Right ventricle myocardium inferior (tissue), 1 donor: ENCODE data around the gene TYR. TPM values are rescaled to one million over a fixed set of nuclear protein-coding genes. Genes with fewer than 3 reads are reported as not detected.
A peak's percentile ranks its signal among the peaks of the same experiment; 100 is the strongest.
"Not testable (repeated sequence)": the region's sequence is repeated elsewhere in the genome, so short reads cannot be mapped to it uniquely, and the experiment has no call there.

Source experiments
- ATAC-seq: fragments of 200-7000 bp; cut with Tn5 transposase; one replicate; pipeline ENCODE4 v1.9.1; 2020; ENCODE audit warnings: mild to moderate bottlenecking, moderate library complexity
- DNase-seq: peaks from one replicate; pipeline ENCODE4 v3.0.0; 2021; ENCODE audit errors: missing footprints
- intact Hi-C: fragments of 100-400 bp; cut with DNase I; formaldehyde crosslinking; loops from one replicate; pipeline ENCODE4 v1.11.0; 2022
- total RNA-seq: library from RNA; stranded (reverse); fragmentation: NEBNext Ultra II Directional; extraction: Animal tissue kit (Norgen Biotek cat#: 25700); gene quantifications from one replicate; pipeline ENCODE4 v1.2.1, GENCODE V29; 2021
- donor health status: DM: no; HTN: yes; CAD: no; lungs with severe emphysema.

Gene TYR
- total RNA-seq, 1 donor from 2014 or later: not detected

DNA sequence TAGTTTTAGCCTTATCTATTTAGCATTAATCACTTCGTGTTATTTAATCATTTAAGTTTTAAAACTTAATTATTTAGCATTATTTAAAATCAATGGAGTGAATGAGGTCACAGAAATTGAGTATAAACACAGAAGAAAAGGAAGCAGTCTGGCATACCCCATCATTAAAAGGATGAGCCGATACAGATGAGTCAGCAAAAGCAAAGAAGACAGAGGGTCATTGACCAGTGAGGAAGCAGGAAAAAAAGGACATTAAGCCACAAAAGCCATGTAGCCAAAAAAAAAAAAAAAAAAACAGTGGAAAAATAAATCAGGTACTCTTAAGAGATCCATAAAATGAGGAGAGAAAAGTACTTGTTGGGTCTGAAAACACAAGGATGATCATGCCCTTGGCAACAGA, 71.5 kb downstream of the TYR start:
- DNase-seq: no peak
- intact Hi-C loops: no loop called here
- no peak for ATAC-seq

DNA sequence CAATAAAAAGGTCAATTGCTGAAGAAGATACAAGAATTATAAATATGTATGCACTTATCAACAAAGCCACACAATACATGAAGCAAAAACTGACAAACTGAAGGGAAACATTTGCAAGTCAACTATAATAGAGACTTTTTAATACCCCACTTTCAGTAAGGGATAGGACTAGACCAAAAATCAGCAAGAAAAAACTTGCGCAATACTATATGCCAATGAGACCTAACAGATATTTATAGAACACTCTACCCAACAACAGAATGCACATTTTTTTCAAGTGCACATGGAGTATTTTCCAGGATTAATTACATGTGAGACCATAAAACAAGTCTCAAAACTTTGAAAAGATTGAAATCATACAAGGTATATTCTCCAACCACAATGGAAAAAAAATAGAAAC, 83.8 kb downstream of the TYR start:
- ATAC-seq, intact Hi-C loops, DNase-seq: not testable (repeated sequence)

DNA sequence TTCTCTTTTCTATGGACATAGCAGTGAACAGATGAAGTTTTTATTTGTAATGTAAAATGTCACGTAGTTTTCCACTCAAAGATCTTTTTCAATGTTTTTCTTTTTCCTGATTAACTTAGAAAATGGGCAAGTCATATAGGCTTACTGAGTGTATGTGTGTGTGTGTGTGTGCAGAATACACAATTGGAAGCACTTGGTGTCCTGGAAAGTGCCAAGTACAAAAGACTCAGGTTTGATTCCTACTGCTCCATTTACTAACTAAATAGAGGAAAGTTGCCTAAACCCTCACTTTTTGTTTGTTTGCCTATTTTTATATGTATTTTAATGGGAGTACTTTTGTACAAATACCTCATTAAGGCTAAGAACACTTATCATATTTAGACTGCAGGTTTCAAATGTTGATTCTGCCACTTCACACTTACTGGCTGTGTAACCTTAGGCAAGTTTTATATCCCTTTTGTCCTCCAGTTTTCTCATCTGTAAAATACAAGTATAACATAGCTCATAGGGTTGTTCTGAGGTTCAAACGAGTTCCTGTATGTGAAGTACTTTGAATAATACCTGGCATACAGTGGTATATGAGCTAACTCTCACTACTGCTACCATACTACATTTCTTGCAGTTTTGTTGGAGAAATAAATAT, 90.1 kb downstream of the TYR start:
- no peak for ATAC-seq
- intact Hi-C loops: no loop called here
- no peak for DNase-seq

DNA sequence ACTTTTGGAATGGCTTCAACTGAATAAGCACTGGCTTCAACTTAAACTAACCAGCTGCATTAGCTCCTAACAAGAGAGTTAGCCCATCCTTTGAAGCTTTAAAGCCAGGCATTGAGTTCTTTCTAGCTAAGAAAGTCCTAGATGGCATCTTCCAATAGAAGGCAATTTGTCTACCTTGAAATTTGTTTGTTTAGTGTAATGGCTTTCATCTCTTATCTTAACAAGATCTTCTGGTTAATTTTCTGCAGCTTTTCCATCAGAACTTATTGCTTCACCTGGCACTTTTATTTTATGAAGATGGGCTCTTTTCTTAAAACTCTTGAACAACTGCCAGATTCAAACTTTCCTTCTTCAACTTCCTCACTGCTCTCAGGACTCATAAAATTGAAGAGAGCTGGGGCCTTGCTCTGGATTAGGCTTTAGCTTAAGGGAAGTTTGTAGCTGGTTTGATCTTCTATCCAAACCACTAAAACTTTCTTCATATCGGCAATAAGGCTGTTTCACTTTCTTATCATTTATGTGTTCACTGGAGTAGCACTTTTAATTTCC, 94.9 kb downstream of the TYR start:
- intact Hi-C loops, ATAC-seq, DNase-seq: not testable (repeated sequence)

DNA sequence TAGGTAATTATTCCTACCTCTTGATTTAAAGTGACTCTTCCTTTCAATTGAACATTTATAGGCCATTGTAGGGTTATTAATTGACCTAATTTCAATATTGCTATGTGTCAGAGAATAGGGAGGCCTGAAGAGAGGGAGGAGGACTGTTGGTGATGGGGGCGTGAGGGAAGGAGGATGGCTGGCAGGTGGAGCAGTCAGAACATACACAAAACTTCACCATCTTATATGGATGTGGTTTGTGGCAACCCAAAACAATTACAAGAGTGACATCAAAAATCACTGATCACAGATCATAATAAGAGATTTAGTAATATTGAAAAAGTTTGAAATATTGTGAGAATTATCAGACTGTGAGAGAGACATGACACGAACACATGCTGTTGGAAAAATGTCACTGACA, 95.5 kb downstream of the TYR start:
- intact Hi-C loops, DNase-seq, ATAC-seq: not testable (repeated sequence)

DNA sequence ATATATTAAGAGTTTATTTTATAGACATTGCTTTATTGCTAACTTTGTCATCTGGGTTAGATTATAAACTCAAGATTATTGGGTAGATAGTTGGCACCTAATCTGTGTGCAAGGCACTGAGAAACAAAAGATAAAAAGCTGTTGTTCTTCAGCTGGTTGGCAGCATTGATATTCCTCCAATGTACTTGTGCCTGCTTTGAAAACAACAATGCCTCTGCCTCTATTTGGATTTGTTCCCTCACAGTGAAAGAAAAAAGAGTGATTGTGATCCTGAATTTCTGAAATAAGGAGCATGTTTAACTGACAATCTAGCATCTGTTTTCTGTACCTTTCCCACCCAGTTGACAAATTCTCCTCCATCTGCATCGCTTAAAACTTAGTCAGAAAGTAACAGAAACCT, 98.3 kb downstream of the TYR start:
- ATAC-seq: no peak
- intact Hi-C loops: no loop called here
- DNase-seq: no peak

DNA sequence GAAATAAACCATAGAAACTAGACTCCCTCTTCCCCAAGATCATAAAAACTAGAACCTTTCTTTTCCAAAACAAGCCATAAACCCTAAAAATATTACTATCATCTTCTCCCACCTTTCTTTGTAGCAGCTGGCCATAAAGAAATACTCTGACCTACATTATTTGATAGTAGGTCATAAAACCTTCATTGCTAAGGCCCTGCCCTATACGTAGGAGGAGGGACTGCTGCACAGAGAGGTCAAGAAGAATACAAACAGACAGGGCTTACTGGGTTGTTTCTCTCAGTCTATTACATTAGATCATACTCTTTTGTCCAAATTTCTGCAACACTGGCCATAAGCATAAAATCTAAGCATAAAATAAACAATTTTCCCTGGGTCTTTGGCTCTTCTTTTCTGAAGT, 101.5 kb downstream of the TYR start:
- intact Hi-C loops: no loop called here
- ATAC-seq (no peak), DNase-seq (no peak)

DNA sequence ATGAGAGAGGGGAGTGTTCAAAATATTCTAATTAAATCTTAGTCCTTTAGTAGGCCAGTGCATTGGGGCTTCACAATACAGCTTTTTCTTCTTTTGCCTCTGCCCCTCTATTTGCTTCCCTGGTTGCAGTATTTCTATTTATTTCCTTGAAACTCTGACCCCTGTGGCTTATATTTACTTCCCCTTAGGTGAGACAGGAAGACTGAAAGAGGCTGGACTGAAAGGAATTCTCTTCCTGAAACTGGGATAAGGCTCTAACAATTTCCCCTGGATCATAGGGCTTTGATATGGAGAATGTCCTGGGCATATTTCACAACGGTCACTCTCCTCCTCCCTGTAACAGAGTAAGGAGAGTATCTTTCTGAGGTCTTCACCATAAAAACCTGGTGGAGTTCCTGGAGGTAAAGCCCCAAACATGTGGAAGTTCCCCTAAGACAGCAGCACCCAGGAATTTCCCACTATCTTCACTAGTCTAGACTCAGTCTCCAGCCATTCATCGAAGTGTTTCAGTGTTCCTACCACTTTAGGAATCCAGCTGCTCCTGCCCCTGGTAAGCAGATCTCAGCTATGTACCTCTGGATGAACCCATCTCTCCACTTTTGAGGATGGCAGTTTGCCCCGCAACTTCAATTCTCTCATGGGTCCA, 103.5 kb downstream of the TYR start:
- intact Hi-C loops, ATAC-seq, DNase-seq: not testable (repeated sequence)

DNA sequence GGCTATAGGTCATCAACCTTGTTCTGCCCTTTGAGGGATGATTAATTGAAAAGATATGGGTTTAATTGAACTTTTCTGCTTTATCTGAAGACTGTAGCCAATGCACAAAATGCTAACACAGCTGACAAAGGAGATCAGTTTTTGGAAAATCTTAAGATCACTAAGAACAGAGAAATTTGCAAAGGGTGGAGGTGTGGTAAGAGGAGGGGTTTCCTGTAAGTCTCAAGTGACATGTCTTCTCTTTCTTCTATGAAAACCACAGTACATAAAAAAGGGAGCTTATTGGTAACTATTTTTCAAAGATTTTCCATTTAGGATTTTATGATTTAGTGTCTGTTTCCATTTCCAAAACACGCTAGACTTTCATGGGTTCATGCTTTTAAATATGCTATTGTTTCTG, 108.9 kb downstream of the TYR start:
- DNase-seq, intact Hi-C loops, ATAC-seq: not testable (repeated sequence)

DNA sequence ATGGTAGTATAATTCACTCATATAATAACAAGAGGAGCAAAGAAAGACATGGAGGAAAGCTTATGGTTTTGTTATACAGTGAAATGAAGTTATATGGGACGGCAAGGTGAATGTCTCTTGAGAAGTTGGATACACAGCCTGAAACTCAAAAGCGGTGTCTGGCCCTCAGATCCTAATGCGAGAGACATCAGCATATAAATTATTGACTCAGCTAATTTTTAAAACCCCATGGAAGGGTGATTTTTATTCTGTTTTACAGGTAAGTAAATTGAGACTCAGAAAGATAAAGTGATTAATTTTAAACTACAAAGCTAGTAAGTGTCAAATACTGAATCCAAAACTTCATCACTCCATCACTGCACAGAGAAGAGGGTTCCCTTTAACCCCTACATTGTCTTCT, 110.3 kb downstream of the TYR start:
- intact Hi-C loops, ATAC-seq, DNase-seq: not testable (repeated sequence)

DNA sequence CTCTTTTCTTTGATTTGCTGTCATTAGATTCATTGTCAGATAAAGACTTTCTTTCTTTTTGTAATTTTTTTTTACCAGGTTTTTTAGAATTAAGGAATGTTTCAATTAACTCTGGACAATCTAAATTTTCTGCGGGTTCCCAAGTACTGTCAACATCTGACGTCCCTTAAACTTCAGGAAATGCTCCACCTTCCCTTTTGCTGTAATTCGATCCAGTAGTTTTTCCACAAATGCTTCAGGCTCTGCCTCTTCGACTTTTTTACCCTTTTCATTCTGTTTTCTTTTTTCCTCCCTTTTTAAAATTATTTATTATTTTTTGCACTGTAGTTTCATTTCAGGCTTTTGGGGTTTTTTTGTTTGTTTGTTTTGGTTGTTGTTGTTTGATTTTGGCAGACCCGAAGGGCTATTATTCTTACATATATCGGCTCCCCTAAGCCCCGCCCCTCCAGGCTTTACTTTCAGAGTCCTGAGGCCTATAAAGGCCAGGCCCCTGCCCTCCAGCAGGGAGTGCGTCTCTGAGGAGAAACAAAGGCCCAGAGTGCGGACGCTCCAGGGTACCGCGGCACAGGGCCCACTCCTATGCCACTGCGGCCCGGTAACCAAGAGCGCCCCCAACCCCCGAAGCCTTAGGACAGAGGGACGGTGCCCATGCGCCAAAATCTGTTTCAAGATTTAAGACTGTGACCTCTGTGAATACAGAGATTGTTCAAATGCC, 116.4 kb downstream of the TYR start:
- intact Hi-C loops: no loop called here
- DNase-seq: peak; percentile 44
- ATAC-seq: peak; percentile 16

DNA sequence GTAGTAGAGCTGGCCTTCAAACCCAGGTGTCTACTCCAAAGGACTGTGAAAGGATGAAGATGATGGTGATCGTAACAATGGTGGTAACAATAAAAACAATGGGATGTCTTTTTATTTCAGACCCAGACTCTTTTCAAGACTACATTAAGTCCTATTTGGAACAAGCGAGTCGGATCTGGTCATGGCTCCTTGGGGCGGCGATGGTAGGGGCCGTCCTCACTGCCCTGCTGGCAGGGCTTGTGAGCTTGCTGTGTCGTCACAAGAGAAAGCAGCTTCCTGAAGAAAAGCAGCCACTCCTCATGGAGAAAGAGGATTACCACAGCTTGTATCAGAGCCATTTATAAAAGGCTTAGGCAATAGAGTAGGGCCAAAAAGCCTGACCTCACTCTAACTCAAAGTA, 117.3 kb downstream of the TYR start:
- ATAC-seq, intact Hi-C loops: not testable (repeated sequence)
- peak; percentile 20 for DNase-seq

DNA sequence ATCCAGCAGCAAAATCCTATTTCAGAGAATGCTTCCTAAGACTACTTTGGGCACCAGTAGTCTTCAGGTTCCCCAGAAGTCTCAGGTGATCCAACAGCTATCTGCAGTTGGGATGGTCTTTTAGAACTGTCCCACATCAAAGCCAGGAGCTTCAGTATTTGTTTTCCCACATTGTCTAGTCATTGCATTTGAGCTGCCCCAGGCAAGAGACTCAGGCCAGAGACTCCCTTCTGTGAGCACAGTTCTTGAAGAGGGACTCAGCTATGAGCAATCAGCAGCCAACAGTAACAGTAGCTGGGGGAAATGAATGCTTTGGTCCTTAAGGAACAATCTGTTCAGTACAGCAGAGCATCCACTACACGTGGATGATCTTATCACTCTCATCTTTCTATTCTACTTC, 125.4 kb downstream of the TYR start:
- ATAC-seq, intact Hi-C loops: not testable (repeated sequence)

DNA sequence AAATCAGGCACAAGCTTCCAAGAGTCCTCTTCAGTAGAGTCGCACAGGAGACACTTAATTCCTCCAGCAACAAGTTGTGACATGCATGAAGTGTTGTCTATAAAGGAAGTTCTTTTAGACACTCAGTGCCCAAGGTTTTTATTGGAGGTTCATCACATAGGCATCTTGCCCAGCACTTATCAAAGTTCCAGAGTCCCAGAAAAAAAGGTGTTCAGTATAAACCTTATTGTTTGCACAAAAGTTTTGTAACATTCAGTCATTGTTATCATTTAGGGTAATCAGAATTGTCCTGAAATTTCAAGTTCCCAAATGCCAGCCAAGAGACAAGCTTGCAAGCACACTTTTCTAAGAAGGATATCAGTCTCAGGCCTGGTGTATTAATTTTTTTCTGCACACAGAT, 130.6 kb downstream of the TYR start:
- DNase-seq, intact Hi-C loops, ATAC-seq: not testable (repeated sequence)

More for the DNA sequence above, 125.4 kb downstream of the TYR start:
- not testable (repeated sequence) for DNase-seq

DNA sequence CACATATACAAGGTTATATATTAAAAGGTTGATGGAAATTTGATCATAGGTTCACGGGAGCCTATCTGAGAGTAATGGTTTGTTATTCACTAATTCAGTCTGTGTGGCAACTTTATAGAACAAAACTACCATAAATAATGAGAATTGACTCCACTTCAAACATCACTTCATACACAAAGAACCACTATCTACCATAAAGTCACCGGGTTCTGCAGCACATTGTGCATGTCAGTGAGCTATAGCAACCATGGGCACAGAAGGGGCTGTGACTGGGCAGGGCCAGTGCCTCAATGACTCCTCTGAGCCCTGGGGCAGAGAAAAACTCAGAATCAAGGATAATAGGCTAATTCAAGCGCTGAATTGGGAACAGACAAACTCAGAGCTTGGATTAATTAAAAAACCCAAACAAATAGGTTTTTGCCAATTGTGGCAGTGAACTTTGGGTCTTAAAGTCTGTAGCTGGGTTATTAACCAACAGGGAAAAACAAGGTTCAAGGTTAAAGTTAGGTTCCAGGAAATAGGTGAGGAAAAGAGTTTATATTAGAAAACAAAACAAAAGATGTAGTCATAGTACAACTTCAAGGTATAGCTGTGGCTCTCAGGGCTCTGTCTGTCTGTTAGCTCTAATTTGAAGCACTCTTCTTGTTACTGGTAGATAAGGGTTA, 131.8 kb downstream of the TYR start:
- DNase-seq, ATAC-seq, intact Hi-C loops: not testable (repeated sequence)

DNA sequence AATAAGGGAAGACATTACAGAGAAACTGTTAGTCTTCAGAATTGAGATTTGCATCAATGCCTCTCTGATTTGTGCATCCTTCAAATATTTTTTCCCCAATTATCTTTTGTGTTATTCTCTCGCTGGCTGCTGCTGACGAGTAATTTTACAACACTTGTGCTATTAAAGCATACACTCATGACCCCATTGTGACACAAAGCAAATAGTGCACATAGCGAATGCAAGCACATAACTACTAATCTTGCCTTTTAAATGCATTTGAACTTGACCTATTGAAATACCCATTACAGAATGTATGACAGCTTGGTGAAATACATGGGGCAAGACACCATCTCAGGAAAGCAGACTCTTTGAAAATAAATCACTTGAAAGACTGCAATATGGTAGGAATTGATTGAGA, 132.9 kb downstream of the TYR start:
- ATAC-seq, DNase-seq, intact Hi-C loops: not testable (repeated sequence)

DNA sequence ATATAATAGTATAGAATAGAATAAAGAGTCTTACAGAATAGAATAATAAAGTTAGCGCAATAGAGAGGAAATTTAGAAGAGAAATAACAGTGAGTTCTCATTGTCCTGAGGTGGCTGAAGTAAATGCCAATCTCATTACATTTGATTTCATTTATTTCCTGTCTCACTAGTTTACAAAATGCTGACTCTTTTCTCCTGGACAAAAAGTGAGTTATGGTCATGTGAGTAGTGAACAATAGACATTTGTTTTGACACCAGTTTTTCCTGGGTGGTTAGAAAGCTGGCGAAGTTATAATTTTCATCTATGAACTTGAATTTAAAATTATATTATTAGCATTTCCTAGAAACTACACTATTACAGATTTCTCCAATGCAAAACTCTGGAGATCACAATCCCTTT, 143.7 kb downstream of the TYR start:
- no peak for DNase-seq
- ATAC-seq: no peak
- intact Hi-C loops: no loop called here

DNA sequence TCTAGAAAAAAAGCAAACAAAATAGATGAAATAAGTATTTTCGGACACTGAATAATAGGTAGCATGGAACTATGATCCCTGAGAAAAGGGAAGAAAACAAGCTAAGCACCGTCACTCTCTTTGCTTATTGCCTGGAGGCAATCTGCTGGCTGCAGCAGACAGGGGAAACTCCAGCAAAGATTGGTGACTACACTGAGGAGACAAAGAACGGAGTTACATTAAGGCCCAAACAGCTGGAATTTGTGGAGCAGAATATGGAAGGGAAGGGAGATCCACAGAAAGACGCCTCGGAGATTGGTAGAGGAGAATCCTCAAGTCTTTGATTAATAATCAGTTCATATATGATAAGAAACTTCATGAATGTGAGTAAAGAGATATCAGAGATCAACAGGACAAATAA, 150.2 kb downstream of the TYR start:
- ATAC-seq: no peak
- no peak for DNase-seq
- intact Hi-C loops: no loop called here

DNA sequence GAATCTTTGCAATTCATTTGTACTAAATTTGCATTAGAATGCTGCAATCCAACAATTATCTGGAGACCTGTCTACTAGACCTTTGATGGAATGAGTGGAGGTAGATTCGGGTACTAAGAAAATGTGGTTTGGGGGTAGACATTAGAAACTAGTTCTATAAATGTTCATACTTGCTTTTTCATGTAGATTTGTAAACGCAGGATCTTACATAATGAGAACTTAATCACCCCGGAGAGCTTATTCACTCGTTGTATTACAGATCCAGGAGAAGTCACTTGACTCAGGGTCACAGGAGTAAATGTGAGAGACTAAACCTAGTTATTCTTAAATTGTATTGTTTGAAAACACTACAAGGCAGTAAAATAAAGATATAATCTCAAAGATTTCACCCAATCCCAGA, 154.3 kb downstream of the TYR start:
- DNase-seq, ATAC-seq: not testable (repeated sequence)
- intact Hi-C loops: loop anchor here (5.0 kb wide), 1 partner anchor 75 kb away; no protein-coding TSS in a partner anchor
